Measurements from ENCODE around the gene ZSCAN26. TPM values are rescaled to one million over a fixed set of nuclear protein-coding genes. Genes with fewer than 3 reads are reported as not detected.

The ZSCAN26 gene
- 10 to 100 TPM in 1 of 2 donors, 1 to 10 TPM in 1; 8.2 to 22.8 TPM for total RNA-seq

GRCh38 chr6:28266962-28267694, at the start of gene ZSCAN26:
Gene ZSCAN26 (plus strand): TSS chr6:28267143. CDS start chr6:28271920, 4,777 bp downstream.
- peaks cover 8% of the 10 kb centered on the region for H3K4me1 ChIP-seq
- peak; percentile 77 to 83 (median 78) for DNase-seq
- peaks cover 0 to 1% of the 10 kb centered on the region in 2 donors for H3K36me3 ChIP-seq (replicated peaks in 1 of 2; ENCODE audit: insufficient read depth in 1 of 2, low read depth in 2 of 2)
- TF ChIP-seq POLR2A (IDR thresholded peaks at IDR 0.05) (peak; percentile 46 to 79 (median 75)), CTCF (IDR thresholded peaks at IDR 0.05) (no peak)
- peak within 1 kb of the TSS; percentile 40 to 85 (median 76) for H3K27ac ChIP-seq
- ATAC-seq, result peak; percentile 98
- H3K4me3 ChIP-seq, result peak within 1 kb of the TSS; percentile 79 to 83
- WGBS, 2 donors, result 1% methylated on average over 30 to 32 of the region's 32 CpGs
- intact Hi-C loops (cut with DNase I), result loop anchor here (10.0 kb wide), 1 partner anchor 68 kb away; the partner anchor contains the start of gene ZSCAN31
- H3K27me3 ChIP-seq, result no peaks in the 10 kb centered on the region
- H3K9me3 ChIP-seq, result no peaks in the 10 kb centered on the region

- no peaks in the 10 kb centered on the region for H3K36me3 ChIP-seq (replicated peaks in 1 of 2; ENCODE audit: insufficient read depth in 1 of 2, low read depth in 2 of 2)
- 92 to 95% methylated on average over 12 of the region's 12 CpGs for WGBS, 2 donors
- no peak overlapping the region for H3K27ac ChIP-seq
- H3K4me1 ChIP-seq, result peaks cover 16% of the 10 kb centered on the region
- no peak for TF ChIP-seq CTCF (IDR thresholded peaks at IDR 0.05)
- TF ChIP-seq POLR2A (IDR thresholded peaks at IDR 0.05), result no peak
- H3K9me3 ChIP-seq, result no peaks in the 10 kb centered on the region
- DNase-seq (no peak), ATAC-seq (no peak)
- intact Hi-C loops (cut with DNase I), result no loop called here
- no peak overlapping the region for H3K4me3 ChIP-seq
- no peaks in the 10 kb centered on the region for H3K27me3 ChIP-seq
These were observed 49.1 kb upstream of the ZSCAN26 start for GRCh38 chr6:28217890-28218289.

- DNase-seq (peak; percentile 69 to 78 (median 72)), ATAC-seq (peak; percentile 89)
- no peaks in the 10 kb centered on the region for H3K9me3 ChIP-seq
- peak overlapping the region in 3 of 4 donors; percentile 33 to 68 (median 34) for H3K27ac ChIP-seq
- no peaks in the 10 kb centered on the region for H3K36me3 ChIP-seq (replicated peaks in 1 of 2; ENCODE audit: insufficient read depth in 1 of 2, low read depth in 2 of 2)
- intact Hi-C loops (cut with DNase I), result no loop called here
- H3K4me1 ChIP-seq, result peaks cover 13% of the 10 kb centered on the region
- H3K4me3 ChIP-seq, result peak overlapping the region; percentile 3 to 68
- WGBS, 2 donors, result 8 to 20% methylated on average over 28 to 56 of the region's 56 CpGs
- TF ChIP-seq POLR2A (IDR thresholded peaks at IDR 0.05), result peak in 2 of 3 donors; percentile 45 to 51
- no peak for TF ChIP-seq CTCF (IDR thresholded peaks at IDR 0.05)
- H3K27me3 ChIP-seq, result no peaks in the 10 kb centered on the region
These were observed 48.4 kb upstream of the ZSCAN26 start for GRCh38 chr6:28218312-28219248.

GRCh38 chr6:28220257-28221133, 46.4 kb upstream of the ZSCAN26 start:
- intact Hi-C loops (cut with DNase I), result no loop called here
- Histone ChIP-seq H3K27me3 (no peaks in the 10 kb centered on the region), H3K9me3 (no peaks in the 10 kb centered on the region), H3K4me1 (peaks cover 17% of the 10 kb centered on the region), H3K36me3 (replicated peaks in 1 of 2; ENCODE audit: insufficient read depth in 1 of 2, low read depth in 2 of 2) (no peaks in the 10 kb centered on the region), H3K27ac (no peak overlapping the region), H3K4me3 (no peak overlapping the region)
- DNase-seq (no peak), ATAC-seq (no peak)
- WGBS, 2 donors, result 33 to 34% methylated on average over 6 of the region's 6 CpGs
- TF ChIP-seq POLR2A (IDR thresholded peaks at IDR 0.05), result no peak
- no peak for TF ChIP-seq CTCF (IDR thresholded peaks at IDR 0.05)

Data from body of pancreas (tissue), 4 donors.